ENCODE measurements around the gene KIAA0232. TPM values are rescaled to one million over a fixed set of nuclear protein-coding genes. Genes with fewer than 3 reads are reported as not detected.

The KIAA0232 gene
- total RNA-seq, 2 experiments from 2014 or later = 12.8 to 13.3 TPM

- Mint-ChIP-seq H3K4me1 (ENCODE audit: low read depth) (peaks cover 35% of the 10 kb centered on the region), H3K9me3 (peaks cover 12% of the 10 kb centered on the region), H3K36me3 (ENCODE audit: low read depth) (peaks cover 10% of the 10 kb centered on the region), H3K4me3 (no peak overlapping the region), H3K27me3 (no peaks in the 10 kb centered on the region), H3K27ac (no peak overlapping the region)
- intact Hi-C loops (cut with micrococcal nuclease) = no loop called here
- no peak for ATAC-seq
- POLR2A ChIA-PET = interaction anchor here (1.0 kb wide), 1 partner anchor 88 kb away, joined by 3 read pairs; no protein-coding TSS in a partner anchor
- CTCF ChIA-PET = interaction anchor here (0.7 to 1.5 kb wide), 2 partner anchors 8 to 35 kb away, joined by 3 to 5 read pairs; no protein-coding TSS in a partner anchor
- DNase-seq = no peak
- TF ChIP-seq CTCF (IDR thresholded peaks at IDR 0.05) = no peak
These were observed 112.3 kb downstream of the KIAA0232 start for GRCh38 chr4:6894528-6895498.

GRCh38 chr4:6896035-6896434, 113.5 kb downstream of the KIAA0232 start:
- Mint-ChIP-seq H3K4me1 (ENCODE audit: low read depth) (peaks cover 43% of the 10 kb centered on the region), H3K27me3 (no peaks in the 10 kb centered on the region), H3K27ac (no peak overlapping the region), H3K36me3 (ENCODE audit: low read depth) (no peaks in the 10 kb centered on the region), H3K9me3 (no peaks in the 10 kb centered on the region), H3K4me3 (no peak overlapping the region)
- intact Hi-C loops (cut with micrococcal nuclease) = no loop called here
- TF ChIP-seq CTCF (IDR thresholded peaks at IDR 0.05) = no peak
- POLR2A ChIA-PET = interaction anchor here (0.7 to 1.7 kb wide), 3 partner anchors 13 to 172 kb away, joined by 3 to 5 read pairs (median 4); no protein-coding TSS in a partner anchor
- ATAC-seq (no peak), DNase-seq (no peak)
- CTCF ChIA-PET = interaction anchor here (0.7 to 1.5 kb wide), 6 partner anchors 9 to 176 kb away, joined by 3 to 8 read pairs (median 4); no protein-coding TSS in a partner anchor

- H3K27ac Mint-ChIP-seq = peak overlapping the region; percentile 93
- ChIA-PET POLR2A (interaction anchor here (0.9 to 4.3 kb wide), 3 partner anchors 10 to 225 kb away, joined by 3 to 31 read pairs (median 5); partner anchors contain the start of gene TBC1D14), CTCF (interaction anchor here (1.0 to 2.4 kb wide), 10 partner anchors 10 to 180 kb away, joined by 3 to 11 read pairs (median 5); partner anchors contain the start of genes TADA2B and TBC1D14)
- H3K4me3 Mint-ChIP-seq = no peak overlapping the region
- no peak for TF ChIP-seq CTCF (IDR thresholded peaks at IDR 0.05)
- DNase-seq (peak; percentile 47), ATAC-seq (peak; percentile 10)
- H3K4me1 Mint-ChIP-seq (ENCODE audit: low read depth) = peaks cover 22% of the 10 kb centered on the region
- intact Hi-C loops (cut with micrococcal nuclease) = no loop called here
- no peaks in the 10 kb centered on the region for H3K36me3 Mint-ChIP-seq (ENCODE audit: low read depth)
- H3K9me3 Mint-ChIP-seq = no peaks in the 10 kb centered on the region
- no peaks in the 10 kb centered on the region for H3K27me3 Mint-ChIP-seq
These were observed 116.2 kb downstream of the KIAA0232 start for GRCh38 chr4:6898763-6899162.

- POLR2A ChIA-PET = interaction anchor here (0.8 to 4.3 kb wide), 4 partner anchors 8 to 166 kb away, joined by 3 to 31 read pairs (median 4); partner anchors contain the start of gene TBC1D14
- intact Hi-C loops (cut with micrococcal nuclease) = no loop called here
- H3K9me3 Mint-ChIP-seq = no peaks in the 10 kb centered on the region
These were observed 117.8 kb downstream of the KIAA0232 start for GRCh38 chr4:6900181-6900812.

More at GRCh38 chr4:6900181-6900812, 117.8 kb downstream of the KIAA0232 start:
- CTCF ChIA-PET = interaction anchor here (1.8 to 2.4 kb wide), 4 partner anchors 9 to 170 kb away, joined by 4 to 11 read pairs (median 8); partner anchors contain the start of gene TBC1D14
- TF ChIP-seq CTCF (IDR thresholded peaks at IDR 0.05) = no peak
- Mint-ChIP-seq H3K27ac (peak overlapping the region; percentile 93), H3K4me1 (ENCODE audit: low read depth) (peaks cover 24% of the 10 kb centered on the region), H3K36me3 (ENCODE audit: low read depth) (no peaks in the 10 kb centered on the region), H3K27me3 (no peaks in the 10 kb centered on the region), H3K4me3 (no peak overlapping the region)
- no peak for ATAC-seq
- no peak for DNase-seq

Data from activated CD8-positive, alpha-beta T cell treated with anti-CD3 and anti-CD28 coated beads for 36 hours (primary cell).